ENCODE results near the gene SLFNL1.

Gene SLFNL1

DNA sequence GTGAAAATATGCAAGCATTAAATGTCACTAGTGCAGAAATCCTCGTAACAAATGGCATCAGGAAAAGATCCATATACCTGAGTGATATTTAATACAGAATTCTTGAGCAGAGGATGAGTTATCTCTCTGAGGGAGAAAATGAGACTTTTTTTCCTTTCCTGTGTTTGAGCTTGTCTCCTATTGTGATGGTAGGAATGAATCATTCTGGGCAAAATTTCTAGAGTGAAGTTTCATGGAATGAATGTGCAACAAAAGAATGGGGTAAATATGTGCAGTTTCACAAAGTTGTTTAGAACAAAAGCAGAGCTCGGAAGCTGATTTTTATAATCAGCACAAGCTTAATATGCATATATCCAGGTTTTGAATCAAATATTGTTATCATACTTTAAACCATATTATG lies 37.5 kb downstream of the SLFNL1 start:
- Histone ChIP-seq H3F3A (ENCODE audit: insufficient read depth, low read length) (no peaks in the 10 kb centered on the region), H3K9me2 (ENCODE audit: low read depth, low read length) (no peaks in the 10 kb centered on the region), H3K79me2 (ENCODE audit: insufficient read depth, low read length) (peaks cover 46% of the 10 kb centered on the region), H3K4me2 (ENCODE audit: low read length) (no peak overlapping the region), H3K9me3 (ENCODE audit: low read length) (no peaks in the 10 kb centered on the region), H3K4me3 (ENCODE audit: low read depth, low read length, poor library complexity, severe bottlenecking) (no peak overlapping the region), H2AFZ (ENCODE audit: low read length) (no peak overlapping the region), H3K4me1 (ENCODE audit: insufficient read depth, low read length, severe bottlenecking) (peaks cover 28% of the 10 kb centered on the region), H3K9ac (ENCODE audit: low read length) (no peak overlapping the region), H3K27me3 (ENCODE audit: insufficient read depth, low read length) (no peaks in the 10 kb centered on the region), H3K36me3 (ENCODE audit: insufficient read depth, low read length) (peaks cover 82% of the 10 kb centered on the region), H4K20me1 (ENCODE audit: insufficient read depth, low read length) (no peaks in the 10 kb centered on the region), H3K27ac (ENCODE audit: low read depth, low read length, poor library complexity, severe bottlenecking) (no peak overlapping the region)
- no peak for TF ChIP-seq EZH2 (IDR thresholded peaks at IDR 0.05; ENCODE audit: borderline replicate concordance, low read length)
- TF ChIP-seq, protein P1, sequence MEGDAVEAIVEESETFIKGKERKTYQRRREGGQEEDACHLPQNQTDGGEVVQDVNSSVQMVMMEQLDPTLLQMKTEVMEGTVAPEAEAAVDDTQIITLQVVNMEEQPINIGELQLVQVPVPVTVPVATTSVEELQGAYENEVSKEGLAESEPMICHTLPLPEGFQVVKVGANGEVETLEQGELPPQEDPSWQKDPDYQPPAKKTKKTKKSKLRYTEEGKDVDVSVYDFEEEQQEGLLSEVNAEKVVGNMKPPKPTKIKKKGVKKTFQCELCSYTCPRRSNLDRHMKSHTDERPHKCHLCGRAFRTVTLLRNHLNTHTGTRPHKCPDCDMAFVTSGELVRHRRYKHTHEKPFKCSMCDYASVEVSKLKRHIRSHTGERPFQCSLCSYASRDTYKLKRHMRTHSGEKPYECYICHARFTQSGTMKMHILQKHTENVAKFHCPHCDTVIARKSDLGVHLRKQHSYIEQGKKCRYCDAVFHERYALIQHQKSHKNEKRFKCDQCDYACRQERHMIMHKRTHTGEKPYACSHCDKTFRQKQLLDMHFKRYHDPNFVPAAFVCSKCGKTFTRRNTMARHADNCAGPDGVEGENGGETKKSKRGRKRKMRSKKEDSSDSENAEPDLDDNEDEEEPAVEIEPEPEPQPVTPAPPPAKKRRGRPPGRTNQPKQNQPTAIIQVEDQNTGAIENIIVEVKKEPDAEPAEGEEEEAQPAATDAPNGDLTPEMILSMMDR (IDR thresholded peaks at IDR 0.05; ENCODE audit: low read length): no peak

DNA sequence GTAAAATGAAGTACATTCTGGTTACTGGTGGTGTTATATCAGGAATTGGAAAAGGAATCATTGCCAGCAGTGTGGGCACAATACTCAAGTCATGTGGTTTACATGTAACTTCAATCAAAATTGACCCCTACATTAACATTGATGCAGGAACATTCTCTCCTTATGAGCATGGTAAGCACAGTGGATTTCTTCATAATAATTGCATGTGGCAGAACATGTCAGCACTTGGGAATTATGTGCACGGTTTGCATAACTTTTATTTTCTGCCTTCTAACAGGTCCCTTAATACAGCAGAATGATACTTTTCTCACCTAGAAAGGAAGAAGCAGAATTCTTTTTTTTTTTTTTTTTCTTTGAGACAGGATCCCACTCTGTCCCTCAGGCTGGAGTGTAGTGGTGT lies 38.2 kb downstream of the SLFNL1 start:
- H3K27me3 ChIP-seq (ENCODE audit: insufficient read depth, low read length): no peaks in the 10 kb centered on the region
- no peaks in the 10 kb centered on the region for H3K9me2 ChIP-seq (ENCODE audit: low read depth, low read length)
- H3K27ac ChIP-seq (ENCODE audit: low read depth, low read length, poor library complexity, severe bottlenecking): no peak overlapping the region
- H4K20me1 ChIP-seq (ENCODE audit: insufficient read depth, low read length): no peaks in the 10 kb centered on the region
- no peak overlapping the region for H3K4me3 ChIP-seq (ENCODE audit: low read depth, low read length, poor library complexity, severe bottlenecking)
- no peaks in the 10 kb centered on the region for H3F3A ChIP-seq (ENCODE audit: insufficient read depth, low read length)
- peaks cover 46% of the 10 kb centered on the region for H3K79me2 ChIP-seq (ENCODE audit: insufficient read depth, low read length)
- no peak overlapping the region for H3K4me2 ChIP-seq (ENCODE audit: low read length)
- H2AFZ ChIP-seq (ENCODE audit: low read length): no peak overlapping the region
- no peak overlapping the region for H3K9ac ChIP-seq (ENCODE audit: low read length)
- no peak for TF ChIP-seq EZH2 (IDR thresholded peaks at IDR 0.05; ENCODE audit: borderline replicate concordance, low read length)
- TF ChIP-seq, protein P1 (IDR thresholded peaks at IDR 0.05; ENCODE audit: low read length): no peak
- peaks cover 74% of the 10 kb centered on the region for H3K36me3 ChIP-seq (ENCODE audit: insufficient read depth, low read length)
- H3K4me1 ChIP-seq (ENCODE audit: insufficient read depth, low read length, severe bottlenecking): peaks cover 32% of the 10 kb centered on the region
- no peaks in the 10 kb centered on the region for H3K9me3 ChIP-seq (ENCODE audit: low read length)

DNA sequence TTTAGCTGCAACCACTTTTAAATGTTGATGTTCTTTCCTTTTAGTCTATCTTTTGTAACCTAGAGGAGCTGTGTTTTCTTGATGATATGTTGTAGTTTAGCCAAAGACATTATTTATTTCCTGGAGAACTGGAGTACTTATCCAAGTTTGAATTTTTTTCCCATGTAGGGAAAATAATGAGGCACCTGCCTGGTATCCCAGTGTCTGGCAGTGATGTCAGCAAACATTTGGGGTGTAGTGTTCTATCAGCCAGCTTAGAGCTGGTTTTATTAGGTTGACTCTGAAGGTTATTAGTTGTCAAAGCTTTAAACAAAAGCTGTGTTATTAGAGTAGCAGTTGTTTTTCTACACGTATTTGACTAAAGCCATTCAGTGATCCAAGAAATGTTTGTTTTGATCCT lies 38.8 kb downstream of the SLFNL1 start:
- Histone ChIP-seq H3K9me2 (ENCODE audit: low read depth, low read length) (no peaks in the 10 kb centered on the region), H2AFZ (ENCODE audit: low read length) (no peak overlapping the region), H3K36me3 (ENCODE audit: insufficient read depth, low read length) (peaks cover 68% of the 10 kb centered on the region), H3K9ac (ENCODE audit: low read length) (no peak overlapping the region), H3K27ac (ENCODE audit: low read depth, low read length, poor library complexity, severe bottlenecking) (no peak overlapping the region), H3K4me3 (ENCODE audit: low read depth, low read length, poor library complexity, severe bottlenecking) (no peak overlapping the region), H3K4me2 (ENCODE audit: low read length) (0 out of 2 replicates have a peak overlapping the region, but pooled peaks have one; percentile 8), H3K9me3 (ENCODE audit: low read length) (no peaks in the 10 kb centered on the region), H3K79me2 (ENCODE audit: insufficient read depth, low read length) (peaks cover 46% of the 10 kb centered on the region), H4K20me1 (ENCODE audit: insufficient read depth, low read length) (no peaks in the 10 kb centered on the region), H3K27me3 (ENCODE audit: insufficient read depth, low read length) (no peaks in the 10 kb centered on the region), H3K4me1 (ENCODE audit: insufficient read depth, low read length, severe bottlenecking) (peaks cover 32% of the 10 kb centered on the region), H3F3A (ENCODE audit: insufficient read depth, low read length) (no peaks in the 10 kb centered on the region)
- TF ChIP-seq, protein P1 (IDR thresholded peaks at IDR 0.05; ENCODE audit: low read length): no peak
- no peak for TF ChIP-seq EZH2 (IDR thresholded peaks at IDR 0.05; ENCODE audit: borderline replicate concordance, low read length)
